GDM1 (cell line): ENCODE measurements around the gene CCR9.
A peak's percentile ranks its signal among the peaks of the same experiment; 100 is the strongest.
"Not testable (repeated sequence)": the region's sequence is repeated elsewhere in the genome, so short reads cannot be mapped to it uniquely, and the experiment has no call there.

Source experiments
- DNase-seq: peaks from one replicate; lab custom pipeline; 2025; lab: John Stamatoyannopoulos, UW

Gene CCR9

GRCh38 chr3:45885979-45886705, at the start of gene CCR9:
CCR9 (plus strand) TSS chr3:45886543; CDS start chr3:45894934, 8,391 bp downstream.
- DNase-seq = no peak

GRCh38 chr3:45838466-45838865, 47.9 kb upstream of the CCR9 start:
- DNase-seq = no peak

- no peak for DNase-seq
These were observed 45.0 kb upstream of the CCR9 start for GRCh38 chr3:45841420-45841756.

- peak; percentile 94 for DNase-seq
These were observed 44.4 kb upstream of the CCR9 start, which contains the start of gene LZTFL1 for GRCh38 chr3:45841757-45842491. LZTFL1 (minus strand) TSS chr3:45842119; CDS start chr3:45841991, 128 bp downstream.

DNA sequence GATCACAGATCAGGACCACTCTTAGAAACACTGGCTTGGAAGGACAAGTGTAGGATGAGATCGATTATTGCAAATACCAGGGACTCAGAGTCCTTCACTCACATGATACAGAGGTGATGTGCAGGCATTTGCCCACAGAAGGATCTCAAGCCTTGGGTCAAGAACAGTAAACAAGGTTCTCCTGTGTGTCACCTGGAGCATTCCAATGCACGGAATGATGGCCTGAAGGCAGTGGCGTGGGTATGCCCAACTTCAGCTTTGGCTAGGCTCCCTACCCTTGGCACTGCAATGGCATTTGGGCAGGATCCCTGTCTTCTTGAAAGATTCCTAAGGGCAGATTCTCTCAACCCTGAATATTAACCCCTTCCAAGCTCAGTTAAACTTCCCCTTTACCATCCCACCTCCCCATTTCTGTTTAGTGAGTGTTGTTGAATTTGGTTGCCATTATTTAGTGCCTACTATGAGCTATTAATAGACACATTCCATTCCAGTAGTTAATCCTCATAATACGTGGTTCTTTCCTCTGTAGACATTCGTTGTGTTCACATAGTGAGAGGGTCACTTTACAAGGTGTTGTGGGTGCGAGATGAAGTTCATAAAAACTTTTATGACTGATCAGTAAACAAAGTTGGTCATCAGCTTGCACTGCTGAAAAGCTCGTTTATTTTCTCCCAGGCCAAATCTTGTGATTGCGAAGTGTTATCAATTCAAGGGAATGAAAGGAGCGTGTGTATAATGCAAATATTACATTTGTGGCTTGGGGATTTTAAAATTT, 43.3 kb upstream of the CCR9 start:
- DNase-seq = no peak

- DNase-seq = no peak
These were observed 41.7 kb upstream of the CCR9 start for GRCh38 chr3:45844616-45845015.

DNA sequence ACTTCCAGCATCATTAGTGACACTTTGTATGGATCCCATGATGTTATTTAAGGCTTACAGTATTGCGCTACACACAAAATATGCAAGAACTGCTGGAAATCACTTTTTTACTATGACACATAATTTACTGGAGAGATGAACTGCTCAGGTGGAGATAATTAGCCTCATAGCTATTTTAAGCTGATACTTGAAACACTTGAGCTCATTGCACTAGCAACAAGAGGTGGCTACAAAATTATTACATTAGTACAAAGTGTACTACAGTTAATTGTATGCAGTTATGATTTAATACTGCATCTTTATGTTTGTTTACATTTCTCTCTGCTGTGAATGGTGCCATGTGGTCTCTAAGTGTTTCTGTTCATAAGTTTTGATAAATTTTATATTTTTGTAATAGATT, 38.0 kb upstream of the CCR9 start:
- no peak for DNase-seq

GRCh38 chr3:45852828-45853227, 33.5 kb upstream of the CCR9 start:
- DNase-seq = no peak

DNA sequence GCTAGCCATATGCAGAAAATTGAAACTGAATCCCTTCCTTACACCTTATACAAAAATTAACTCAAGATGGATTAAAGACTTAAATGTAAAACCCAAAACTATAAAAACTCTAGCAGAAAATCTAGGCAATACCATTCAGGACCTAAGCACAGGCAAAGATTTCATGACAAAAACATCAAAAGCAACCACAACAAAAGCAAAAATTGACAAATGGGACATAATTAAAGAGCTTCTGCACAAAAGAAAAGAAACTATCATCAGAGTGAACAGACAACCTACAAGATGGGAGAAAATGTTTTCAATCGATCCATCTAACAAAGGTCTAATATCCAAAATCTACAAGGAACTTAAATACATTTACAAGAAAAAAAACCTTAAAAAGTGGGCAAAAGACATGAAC, 30.0 kb upstream of the CCR9 start:
- DNase-seq = not testable (repeated sequence)

- not testable (repeated sequence) for DNase-seq
These were observed 29.3 kb upstream of the CCR9 start for GRCh38 chr3:45857024-45857423.

- no peak for DNase-seq
These were observed 27.4 kb upstream of the CCR9 start for GRCh38 chr3:45858809-45859543.

DNA sequence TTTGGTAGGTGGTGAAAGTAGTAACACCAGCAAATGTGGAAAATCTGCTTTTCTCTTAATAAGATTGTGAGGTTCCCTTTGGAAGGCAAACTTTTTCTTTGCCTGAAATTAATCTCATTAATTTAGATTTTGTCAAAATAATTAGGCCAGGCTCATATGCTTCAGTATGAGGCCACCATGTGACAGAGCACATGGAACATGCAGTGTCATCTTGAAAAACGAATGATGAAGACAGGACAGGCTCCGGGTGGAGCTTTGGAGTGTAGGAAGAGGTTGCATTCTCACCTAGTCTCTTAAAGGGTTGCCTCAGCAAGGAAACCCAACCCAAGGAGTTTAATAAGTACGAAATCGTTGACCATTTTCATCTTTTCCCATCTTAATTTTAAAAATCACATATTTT, 25.9 kb upstream of the CCR9 start:
- DNase-seq = no peak

- DNase-seq = no peak
These were observed 25.2 kb upstream of the CCR9 start for GRCh38 chr3:45861043-45861719.

DNA sequence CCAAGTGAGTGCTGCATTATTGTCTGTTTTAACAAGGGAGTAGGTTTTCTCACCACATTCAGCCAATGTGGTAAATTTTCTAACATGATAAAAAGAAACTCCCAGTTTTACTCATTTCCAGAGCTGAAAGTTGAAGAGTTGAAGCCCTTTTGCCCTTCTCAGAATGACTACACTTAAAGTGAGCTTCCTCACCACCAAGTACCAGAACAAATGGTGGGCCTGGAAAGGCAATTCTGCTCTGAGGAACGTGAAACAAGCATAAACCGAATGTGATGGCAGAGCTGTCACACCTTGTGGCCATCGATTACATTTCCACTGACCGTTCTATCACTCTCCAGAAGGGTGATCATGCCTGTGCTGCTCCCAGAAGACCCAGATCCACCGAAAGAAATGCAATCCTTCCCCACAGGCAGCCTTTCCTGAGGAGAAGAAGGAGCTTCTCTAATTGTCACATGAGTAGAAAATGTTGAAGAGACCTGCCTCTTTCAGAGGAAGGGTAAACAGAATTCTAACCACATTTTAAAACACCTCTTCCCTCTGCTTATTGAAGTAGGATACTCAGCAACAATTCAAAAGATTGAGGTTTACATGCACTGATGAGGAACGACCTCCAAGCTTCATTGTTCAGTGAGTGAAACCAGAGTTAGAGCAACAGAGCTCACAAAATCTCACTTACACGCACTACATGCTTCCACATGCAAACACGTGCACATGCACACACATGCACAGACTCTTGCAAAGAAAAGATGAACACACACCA, 21.4 kb upstream of the CCR9 start:
- DNase-seq = no peak

GRCh38 chr3:45865563-45865962, 20.8 kb upstream of the CCR9 start:
- no peak for DNase-seq

DNA sequence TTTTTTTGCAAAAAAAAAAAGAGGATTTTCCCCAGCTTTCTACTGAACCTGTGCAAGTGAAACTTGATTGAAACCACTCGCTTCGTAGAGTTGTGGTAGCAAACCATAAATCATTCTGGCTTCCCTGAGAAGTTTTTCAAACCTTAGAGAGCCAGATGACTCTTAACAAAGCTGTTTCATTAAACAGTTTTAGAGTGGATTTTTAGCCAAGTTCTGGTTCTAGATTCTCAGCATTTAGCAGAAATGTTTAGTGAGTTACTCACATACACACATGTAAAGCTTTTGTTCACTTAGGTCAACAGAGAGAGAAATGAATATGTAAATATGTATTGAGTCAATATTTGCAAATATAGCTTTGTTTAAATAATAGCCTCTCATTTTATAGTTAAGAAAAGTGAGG, 18.1 kb upstream of the CCR9 start:
- no peak for DNase-seq

- DNase-seq = no peak
These were observed 17.7 kb upstream of the CCR9 start for GRCh38 chr3:45868650-45869049.

DNA sequence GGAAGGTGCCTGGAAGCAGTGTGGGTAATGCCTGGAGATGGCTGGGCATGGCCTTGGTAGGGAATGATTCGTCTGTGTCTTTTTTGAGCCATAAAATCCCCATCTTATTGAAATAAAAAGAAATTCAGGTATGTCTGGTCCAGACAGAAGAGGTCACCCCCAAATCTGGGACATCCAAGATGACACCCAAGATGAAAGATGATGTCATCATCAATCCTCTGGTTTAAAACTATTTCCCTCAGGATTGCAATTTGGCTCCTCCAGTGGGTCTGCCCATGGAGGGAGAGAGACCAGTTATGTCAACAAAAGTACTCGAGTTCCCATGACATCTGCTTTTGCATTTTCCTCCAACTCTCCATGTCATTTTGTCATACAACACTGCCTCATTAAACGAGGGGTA, 16.7 kb upstream of the CCR9 start:
- DNase-seq = no peak

DNA sequence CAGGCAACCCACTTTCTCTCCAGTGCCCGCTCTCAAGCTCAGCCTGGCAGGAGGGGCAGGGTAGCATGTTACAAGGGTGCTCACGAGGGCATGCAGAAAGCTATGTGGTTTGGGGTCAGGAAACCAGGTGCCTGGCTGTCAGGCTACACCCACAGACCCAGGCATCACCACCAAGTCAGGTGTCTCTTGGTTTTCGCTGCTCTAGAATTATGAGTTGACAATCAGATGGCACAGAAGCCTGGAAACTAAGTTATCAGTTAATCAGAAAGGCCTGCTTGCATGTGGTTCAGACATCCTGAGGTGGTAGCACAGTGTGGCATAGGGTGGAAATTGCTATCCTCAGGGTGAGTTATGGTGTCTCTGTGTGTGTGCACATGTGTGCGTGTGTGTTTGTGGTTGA, 16.2 kb upstream of the CCR9 start:
- no peak for DNase-seq

DNA sequence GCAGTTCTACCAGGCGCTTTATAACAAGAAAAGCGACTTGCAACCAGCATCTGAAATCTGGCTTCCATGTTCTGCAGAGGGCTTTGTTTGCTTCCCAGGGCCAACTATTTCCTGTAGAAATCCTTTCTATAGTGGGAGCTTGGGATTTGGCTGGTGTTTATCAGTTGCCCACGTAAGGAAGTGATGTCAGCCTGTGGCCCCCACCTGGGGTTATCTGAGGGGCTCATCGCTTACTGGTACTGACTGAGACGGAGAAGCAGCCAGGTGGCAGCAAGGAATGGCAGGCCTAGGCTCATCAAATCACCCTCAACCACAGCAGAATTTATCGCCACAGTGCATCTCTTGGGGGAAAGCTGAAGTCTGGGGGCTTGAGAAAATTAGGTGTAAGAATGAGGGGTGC, 14.6 kb upstream of the CCR9 start:
- DNase-seq = no peak

- no peak for DNase-seq
These were observed 13.8 kb upstream of the CCR9 start for GRCh38 chr3:45872569-45872968.
